Measurements from ENCODE around the gene IRX2.

IRX2 gene

DNA sequence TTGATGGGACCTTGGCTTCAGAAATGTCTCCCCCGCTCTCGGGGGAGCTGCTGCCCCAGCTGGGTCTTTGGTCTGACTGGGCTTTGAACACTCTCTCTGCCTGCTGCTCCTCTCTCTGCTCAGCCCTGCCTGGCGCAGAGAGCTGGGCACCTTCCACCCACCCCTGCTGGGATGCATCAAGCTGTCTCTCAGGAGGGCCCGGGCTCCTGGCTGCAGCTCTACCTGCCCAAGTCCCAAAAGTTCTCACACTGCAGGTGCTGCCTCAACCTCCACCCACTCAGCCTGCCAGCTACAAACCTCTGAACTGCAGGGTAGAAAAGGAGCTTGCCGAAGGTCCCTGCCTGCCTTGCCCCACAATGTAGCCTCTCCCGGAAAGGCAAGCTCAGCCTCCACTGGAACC is 36.7 kb downstream of the IRX2 start:
- no peak overlapping the region for H3K4me3 ChIP-seq (ENCODE audit: low read depth, low read length)
- H3K36me3 ChIP-seq (ENCODE audit: control insufficient read depth, insufficient read depth, low read length) = no peaks in the 10 kb centered on the region
- H3K9me3 ChIP-seq (ENCODE audit: control insufficient read depth, low read length) = no peaks in the 10 kb centered on the region

GRCh38 chr5:2714026-2714425 is 37.5 kb downstream of the IRX2 start:
- no peak overlapping the region for H2AFZ ChIP-seq
- TF ChIP-seq CTCF (IDR thresholded peaks at IDR 0.05) = no peak

More for the DNA sequence above, 36.7 kb downstream of the IRX2 start:
- H3K79me2 ChIP-seq = no peaks in the 10 kb centered on the region
- H3K9ac ChIP-seq = no peak overlapping the region
- H3K27me3 ChIP-seq (ENCODE audit: control insufficient read depth, insufficient read depth, low read length) = no peaks in the 10 kb centered on the region
- TF ChIP-seq CTCF (IDR thresholded peaks at IDR 0.05) = no peak
- H3K27ac ChIP-seq = no peak overlapping the region
- H3K4me1 ChIP-seq = no peaks in the 10 kb centered on the region
- no peak overlapping the region for H2AFZ ChIP-seq
- no peak overlapping the region for H3K4me2 ChIP-seq (ENCODE audit: low read length)

GRCh38 chr5:2711446-2712425 is 39.7 kb downstream of the IRX2 start:
- no peaks in the 10 kb centered on the region for H3K79me2 ChIP-seq
- H3K27ac ChIP-seq = no peak overlapping the region
- no peaks in the 10 kb centered on the region for H3K9me3 ChIP-seq (ENCODE audit: control insufficient read depth, low read length)
- H3K4me3 ChIP-seq (ENCODE audit: low read depth, low read length) = no peak overlapping the region
- no peaks in the 10 kb centered on the region for H3K36me3 ChIP-seq (ENCODE audit: control insufficient read depth, insufficient read depth, low read length)
- H2AFZ ChIP-seq = no peak overlapping the region
- no peak overlapping the region for H3K9ac ChIP-seq
- H3K4me2 ChIP-seq (ENCODE audit: low read length) = no peak overlapping the region
- no peaks in the 10 kb centered on the region for H3K27me3 ChIP-seq (ENCODE audit: control insufficient read depth, insufficient read depth, low read length)
- TF ChIP-seq CTCF (IDR thresholded peaks at IDR 0.05) = no peak
- no peaks in the 10 kb centered on the region for H3K4me1 ChIP-seq

More at GRCh38 chr5:2714026-2714425, 37.5 kb downstream of the IRX2 start:
- no peak overlapping the region for H3K4me2 ChIP-seq (ENCODE audit: low read length)
- no peak overlapping the region for H3K9ac ChIP-seq
- no peaks in the 10 kb centered on the region for H3K27me3 ChIP-seq (ENCODE audit: control insufficient read depth, insufficient read depth, low read length)
- no peaks in the 10 kb centered on the region for H3K4me1 ChIP-seq
- H3K27ac ChIP-seq = no peak overlapping the region
- no peaks in the 10 kb centered on the region for H3K36me3 ChIP-seq (ENCODE audit: control insufficient read depth, insufficient read depth, low read length)
- H3K9me3 ChIP-seq (ENCODE audit: control insufficient read depth, low read length) = no peaks in the 10 kb centered on the region
- no peak overlapping the region for H3K4me3 ChIP-seq (ENCODE audit: low read depth, low read length)
- no peaks in the 10 kb centered on the region for H3K79me2 ChIP-seq

DNA sequence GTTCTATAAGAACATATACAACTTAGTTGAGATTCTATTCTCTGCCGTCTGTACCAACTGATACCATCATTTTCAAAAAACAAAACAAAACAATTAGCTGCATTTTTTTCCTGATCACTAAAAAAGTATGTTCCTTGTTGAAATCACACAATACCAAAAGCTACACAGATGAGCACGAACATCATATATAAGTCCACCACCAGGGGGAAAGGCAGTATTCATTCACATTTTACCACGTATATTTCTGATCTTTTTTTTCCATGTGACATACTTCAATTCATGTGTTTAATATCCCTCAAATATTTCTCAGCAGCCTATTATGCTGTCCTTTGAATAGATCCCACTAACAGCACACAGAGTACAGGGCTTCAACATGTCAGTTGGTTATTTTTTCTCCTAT is 40.6 kb downstream of the IRX2 start:
- no peaks in the 10 kb centered on the region for H3K9me3 ChIP-seq (ENCODE audit: control insufficient read depth, low read length)
- no peaks in the 10 kb centered on the region for H3K79me2 ChIP-seq
- H3K36me3 ChIP-seq (ENCODE audit: control insufficient read depth, insufficient read depth, low read length) = no peaks in the 10 kb centered on the region
- no peak overlapping the region for H2AFZ ChIP-seq
- no peak overlapping the region for H3K4me3 ChIP-seq (ENCODE audit: low read depth, low read length)
- no peaks in the 10 kb centered on the region for H3K27me3 ChIP-seq (ENCODE audit: control insufficient read depth, insufficient read depth, low read length)
- no peaks in the 10 kb centered on the region for H3K4me1 ChIP-seq
- no peak overlapping the region for H3K9ac ChIP-seq
- no peak overlapping the region for H3K4me2 ChIP-seq (ENCODE audit: low read length)
- H3K27ac ChIP-seq = no peak overlapping the region
- no peak for TF ChIP-seq CTCF (IDR thresholded peaks at IDR 0.05)

Measured in parathyroid adenoma (tissue), 2 donors.